NT2/D1 (cell line): ENCODE data around the gene KRT75.

ENCODE experiments used
- DNase-seq: peaks from one replicate; pipeline ENCODE4 v3.0.0-alpha.2; 2011; ENCODE audit warnings: low read depth, low spot score
- H3K27me3 ChIP-seq: 2 replicates; pipeline ENCODE4 v1.6.0; 2011; ENCODE audit warnings: mild to moderate bottlenecking; ENCODE audit not compliant: insufficient read length, insufficient read depth
- H3K36me3 ChIP-seq: 2 replicates; pipeline ENCODE4 v1.6.1; 2011; ENCODE audit warnings: mild to moderate bottlenecking, low read length, mixed read lengths; ENCODE audit not compliant: insufficient read depth, insufficient read length
- H3K4me1 ChIP-seq: 2 replicates; pipeline ENCODE4 v1.5.1; 2011; ENCODE audit not compliant: insufficient read depth, insufficient read length
- H3K4me3 ChIP-seq: 2 replicates; pipeline ENCODE4 v1.5.1; 2011; ENCODE audit warnings: low read depth; ENCODE audit not compliant: insufficient read length
- H3K9ac ChIP-seq: 2 replicates; pipeline ENCODE4 v1.6.0; 2011; ENCODE audit warnings: low read depth; ENCODE audit not compliant: insufficient read length
- H3K9me3 ChIP-seq: 2 replicates; pipeline ENCODE4 v1.5.1; 2011; ENCODE audit warnings: mild to moderate bottlenecking, low read length; ENCODE audit not compliant: insufficient read depth
- SUZ12 ChIP-seq: IDR thresholded peaks from 2 replicates; pipeline ENCODE4 v1.6.1; 2011; ENCODE audit not compliant: insufficient read length, insufficient read depth; ENCODE audit errors: extremely low read depth
- YY1 ChIP-seq: IDR thresholded peaks from 2 replicates; pipeline ENCODE4 v1.6.1; 2011; ENCODE audit not compliant: insufficient read length, insufficient read depth
- ZNF274 ChIP-seq: IDR thresholded peaks from 2 replicates; pipeline ENCODE4 v1.6.1; 2011; ENCODE audit warnings: mild to moderate bottlenecking, low read depth, low read length

The KRT75 gene

DNA sequence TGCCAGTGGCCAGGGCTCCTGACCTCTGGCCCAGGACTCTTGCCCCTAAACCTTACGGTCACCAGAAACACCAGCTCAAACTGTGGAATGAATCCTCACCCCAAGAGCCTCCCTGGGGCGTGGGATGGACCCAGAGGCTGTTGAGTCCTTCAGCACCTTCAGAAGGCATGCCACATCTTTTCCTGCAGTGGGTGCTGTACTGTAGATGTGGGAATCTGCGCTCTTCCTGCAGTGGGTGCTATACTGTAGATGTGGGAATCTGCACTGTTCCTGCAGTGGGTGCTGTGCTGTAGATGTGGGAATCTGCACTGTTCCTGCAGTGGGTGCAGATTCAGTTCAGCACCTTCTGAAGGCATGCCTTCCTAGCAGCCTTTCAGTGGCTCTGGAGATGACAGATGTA, 29.2 kb downstream of the KRT75 start:
- Histone ChIP-seq H3K4me3 (no peak overlapping the region), H3K4me1 (no peaks in the 10 kb centered on the region), H3K9me3 (peaks cover 11% of the 10 kb centered on the region; the same call in 1 of the 2 replicates), H3K9ac (no peak overlapping the region), H3K27me3 (peaks cover 5% of the 10 kb centered on the region), H3K36me3 (no peaks in the 10 kb centered on the region)
- DNase-seq: no peak
- no peak for TF ChIP-seq YY1
- no peak for TF ChIP-seq ZNF274
- no peak for TF ChIP-seq SUZ12

DNA sequence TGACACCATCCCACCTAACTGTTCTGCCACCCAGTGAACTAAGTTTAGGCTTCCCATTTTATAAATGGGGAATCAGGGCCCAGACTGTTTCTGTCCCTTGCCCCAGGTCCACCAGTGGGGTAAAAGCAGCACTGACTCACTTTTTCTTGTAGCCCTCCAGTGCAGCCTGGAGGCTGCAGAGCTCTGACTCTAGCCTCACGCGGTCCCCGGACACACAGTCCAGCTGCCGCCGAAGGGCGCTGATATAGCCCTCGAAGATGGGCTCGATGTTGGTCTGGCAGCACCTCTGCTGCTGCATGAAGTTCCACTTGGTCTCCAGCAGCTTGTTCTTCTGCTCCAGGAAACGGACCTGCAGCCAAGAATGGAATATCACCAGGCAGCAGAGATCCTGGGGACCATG, 30.6 kb downstream of the KRT75 start:
- Histone ChIP-seq H3K9me3 (peaks cover 11% of the 10 kb centered on the region; the same call in 1 of the 2 replicates), H3K4me1 (no peaks in the 10 kb centered on the region), H3K36me3 (no peaks in the 10 kb centered on the region), H3K9ac (no peak overlapping the region), H3K4me3 (no peak overlapping the region), H3K27me3 (peaks cover 2% of the 10 kb centered on the region)
- DNase-seq: no peak
- TF ChIP-seq SUZ12 (no peak), YY1 (no peak), ZNF274 (no peak)

DNA sequence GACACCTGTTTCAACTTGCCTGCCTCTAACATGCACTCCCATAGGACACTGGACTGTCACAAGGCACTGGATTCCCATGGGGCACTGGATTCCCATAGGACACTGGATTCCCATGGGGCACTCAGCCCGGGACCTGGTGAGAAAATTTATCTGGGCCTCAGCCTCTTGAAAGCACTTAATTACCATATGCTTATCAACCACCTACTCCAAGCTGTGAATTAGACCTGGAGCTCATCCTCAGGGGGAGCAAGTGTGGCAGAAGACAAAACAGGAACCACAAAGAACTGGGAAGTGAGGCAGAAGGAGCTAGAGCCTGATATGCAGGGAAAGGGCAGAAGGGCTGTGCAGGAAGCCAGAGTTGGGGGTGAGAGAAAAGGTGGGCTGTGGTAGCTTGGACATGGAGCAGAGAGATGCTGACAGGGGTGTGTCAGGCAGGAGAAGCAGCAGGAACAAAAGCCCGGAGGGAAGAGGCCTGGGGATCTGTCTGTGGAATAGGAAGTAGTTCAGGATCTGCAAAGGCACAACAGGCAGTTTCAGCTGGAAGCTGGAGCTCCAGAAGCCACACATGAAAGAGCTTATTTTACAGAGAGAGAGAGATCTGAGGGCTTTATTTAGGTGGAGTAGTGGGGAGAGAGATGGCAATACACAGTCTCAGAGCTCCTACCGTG, 31.2 kb downstream of the KRT75 start:
- Histone ChIP-seq H3K9me3 (peaks cover 6% of the 10 kb centered on the region; the same call in 1 of the 2 replicates), H3K27me3 (no peaks in the 10 kb centered on the region), H3K9ac (no peak overlapping the region), H3K4me3 (no peak overlapping the region), H3K4me1 (no peaks in the 10 kb centered on the region), H3K36me3 (no peaks in the 10 kb centered on the region)
- DNase-seq: peak; percentile 30
- TF ChIP-seq SUZ12: no peak
- TF ChIP-seq YY1: no peak
- TF ChIP-seq ZNF274: no peak

DNA sequence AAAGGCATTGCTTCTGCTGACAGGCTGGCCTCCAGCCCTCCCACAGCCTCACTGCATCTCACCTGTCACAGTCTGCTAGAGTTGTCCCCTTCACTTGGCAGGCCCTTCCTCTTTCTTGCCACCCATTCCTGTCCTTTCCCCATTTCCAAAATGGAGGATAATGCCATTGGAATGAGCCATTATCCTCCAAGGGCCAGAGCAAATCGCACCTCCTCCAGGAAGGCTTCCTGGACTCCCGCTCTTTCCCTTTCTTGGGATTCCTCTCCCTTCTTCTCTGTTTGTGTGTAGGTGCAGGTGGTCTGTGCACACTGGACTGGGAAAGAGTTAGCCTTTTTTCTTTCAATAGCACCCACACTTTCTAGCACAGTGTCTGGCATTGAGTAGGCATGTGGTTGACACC, 31.8 kb downstream of the KRT75 start:
- TF ChIP-seq SUZ12: no peak
- TF ChIP-seq ZNF274: no peak
- DNase-seq: no peak
- no peaks in the 10 kb centered on the region for H3K4me1 ChIP-seq
- no peak overlapping the region for H3K4me3 ChIP-seq
- H3K27me3 ChIP-seq: no peaks in the 10 kb centered on the region
- H3K36me3 ChIP-seq: no peaks in the 10 kb centered on the region
- no peaks in the 10 kb centered on the region for H3K9me3 ChIP-seq
- no peak overlapping the region for H3K9ac ChIP-seq

DNA sequence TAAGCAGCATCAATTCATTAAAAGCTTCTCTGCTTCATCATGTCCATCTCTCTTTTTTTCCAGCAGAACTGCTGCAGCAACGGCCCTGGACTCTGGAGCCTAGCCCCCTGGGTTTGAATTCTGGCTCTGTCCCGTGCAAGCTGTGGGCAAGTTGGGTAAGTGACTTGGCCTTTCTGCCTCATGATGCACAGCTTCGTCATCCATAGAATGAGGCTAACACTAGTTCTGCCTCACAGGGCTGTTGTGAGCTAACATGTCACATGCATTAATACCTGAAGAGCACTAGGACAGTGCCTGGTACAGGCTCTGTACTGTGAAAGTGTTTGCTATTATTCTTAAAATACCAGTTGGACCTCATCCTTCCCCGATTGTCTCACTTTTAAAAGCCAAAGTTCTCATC, 32.2 kb downstream of the KRT75 start:
- H3K9ac ChIP-seq: no peak overlapping the region
- no peaks in the 10 kb centered on the region for H3K4me1 ChIP-seq
- DNase-seq: no peak
- H3K4me3 ChIP-seq: no peak overlapping the region
- no peaks in the 10 kb centered on the region for H3K9me3 ChIP-seq
- TF ChIP-seq YY1: no peak
- no peaks in the 10 kb centered on the region for H3K36me3 ChIP-seq
- no peaks in the 10 kb centered on the region for H3K27me3 ChIP-seq

GRCh38 chr12:52401526-52401925, 32.6 kb downstream of the KRT75 start:
- Histone ChIP-seq H3K9me3 (no peaks in the 10 kb centered on the region), H3K27me3 (no peaks in the 10 kb centered on the region), H3K4me1 (no peaks in the 10 kb centered on the region), H3K4me3 (no peak overlapping the region), H3K36me3 (no peaks in the 10 kb centered on the region), H3K9ac (no peak overlapping the region)
- no peak for TF ChIP-seq YY1
- no peak for TF ChIP-seq SUZ12
- no peak for TF ChIP-seq ZNF274
- DNase-seq: no peak

GRCh38 chr12:52400906-52401305, 33.3 kb downstream of the KRT75 start:
- Histone ChIP-seq H3K36me3 (no peaks in the 10 kb centered on the region), H3K9ac (no peak overlapping the region)

More at GRCh38 chr12:52400906-52401305, 33.3 kb downstream of the KRT75 start:
- TF ChIP-seq SUZ12 (no peak), ZNF274 (no peak), YY1 (no peak)
- no peak for DNase-seq
- Histone ChIP-seq H3K4me1 (peaks cover 2% of the 10 kb centered on the region), H3K4me3 (no peak overlapping the region), H3K27me3 (no peaks in the 10 kb centered on the region), H3K9me3 (no peaks in the 10 kb centered on the region)
